Left colon (tissue), 2 donors: ENCODE results near the gene TMEM270. TPM values are rescaled to one million over a fixed set of nuclear protein-coding genes. Genes with fewer than 3 reads are reported as not detected.
A peak's percentile ranks its signal among the peaks of the same experiment; 100 is the strongest.
"Not testable (repeated sequence)": the region's sequence is repeated elsewhere in the genome, so short reads cannot be mapped to it uniquely, and the experiment has no call there.

Source experiments
- ATAC-seq: fragments of 200-7000 bp; cut with Tn5 transposase; one replicate; pipeline ENCODE4 v1.9.1; 2020; ENCODE audit warnings: mild to moderate bottlenecking, moderate library complexity
- DNase-seq, 2 donors: peaks; one replicate each; pipeline ENCODE4 v3.0.0-alpha.2; 2020
- intact Hi-C, 2 donors: fragments of 100-400 bp; cut with DNase I in 1 of 2; cut with micrococcal nuclease in 1 of 2; formaldehyde crosslinking; loops; one replicate each; pipeline versions ENCODE4 v1.11.2 to v1.14.0; 2022; cut with DNase I, micrococcal nuclease
- total RNA-seq, 2 donors: library from RNA; stranded (reverse); fragmentation: NEBNext Ultra II Directional; extraction: Animal tissue kit (Norgen Biotek cat#: 25700); gene quantifications; one replicate each; pipeline ENCODE4 v1.2.1, GENCODE V29; 2021
- donor health status: DM: no; HTN: no; CAD: no.
- donor health status: DM: yes; HTN: yes; CAD: no.

Gene TMEM270
- total RNA-seq, 2 donors from 2014 or later: not detected

DNA sequence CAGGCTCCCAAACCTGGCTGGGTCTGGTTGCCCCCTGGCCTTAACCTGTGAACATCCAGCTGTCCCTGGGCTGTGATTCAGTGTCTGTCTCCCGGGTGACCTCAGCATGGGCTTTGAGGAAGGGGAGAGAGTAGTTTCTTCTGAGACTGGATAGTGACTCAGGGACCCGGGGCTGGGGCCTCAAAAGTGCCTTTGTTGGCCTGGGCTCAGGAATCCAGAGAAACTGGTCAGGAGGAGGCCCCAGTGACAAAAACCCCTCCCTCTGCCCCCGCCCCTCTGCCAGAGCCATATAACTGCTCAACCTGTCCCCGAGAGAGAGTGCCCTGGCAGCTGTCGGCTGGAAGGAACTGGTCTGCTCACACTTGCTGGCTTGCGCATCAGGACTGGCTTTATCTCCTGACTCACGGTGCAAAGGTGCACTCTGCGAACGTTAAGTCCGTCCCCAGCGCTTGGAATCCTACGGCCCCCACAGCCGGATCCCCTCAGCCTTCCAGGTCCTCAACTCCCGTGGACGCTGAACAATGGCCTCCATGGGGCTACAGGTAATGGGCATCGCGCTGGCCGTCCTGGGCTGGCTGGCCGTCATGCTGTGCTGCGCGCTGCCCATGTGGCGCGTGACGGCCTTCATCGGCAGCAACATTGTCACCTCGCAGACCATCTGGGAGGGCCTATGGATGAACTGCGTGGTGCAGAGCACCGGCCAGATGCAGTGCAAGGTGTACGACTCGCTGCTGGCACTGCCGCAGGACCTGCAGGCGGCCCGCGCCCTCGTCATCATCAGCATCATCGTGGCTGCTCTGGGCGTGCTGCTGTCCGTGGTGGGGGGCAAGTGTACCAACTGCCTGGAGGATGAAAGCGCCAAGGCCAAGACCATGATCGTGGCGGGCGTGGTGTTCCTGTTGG, 30.0 kb upstream of the TMEM270 start, which contains the start of gene CLDN4:
Gene CLDN4, plus strand, starts transcription at position 316 of the 903 bp plus-strand sequence. Its CDS starts 206 bp downstream, at position 522.
- intact Hi-C loops: no loop called here
- peak; percentile 49 for ATAC-seq

DNA sequence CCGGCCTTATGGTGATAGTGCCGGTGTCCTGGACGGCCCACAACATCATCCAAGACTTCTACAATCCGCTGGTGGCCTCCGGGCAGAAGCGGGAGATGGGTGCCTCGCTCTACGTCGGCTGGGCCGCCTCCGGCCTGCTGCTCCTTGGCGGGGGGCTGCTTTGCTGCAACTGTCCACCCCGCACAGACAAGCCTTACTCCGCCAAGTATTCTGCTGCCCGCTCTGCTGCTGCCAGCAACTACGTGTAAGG, 29.4 kb upstream of the TMEM270 start:
- ATAC-seq: no peak
- DNase-seq: no peak
- intact Hi-C loops: no loop called here

More for the DNA sequence above, 30.0 kb upstream of the TMEM270 start, which contains the start of gene CLDN4:
- DNase-seq: peak; percentile 95 to 96

DNA sequence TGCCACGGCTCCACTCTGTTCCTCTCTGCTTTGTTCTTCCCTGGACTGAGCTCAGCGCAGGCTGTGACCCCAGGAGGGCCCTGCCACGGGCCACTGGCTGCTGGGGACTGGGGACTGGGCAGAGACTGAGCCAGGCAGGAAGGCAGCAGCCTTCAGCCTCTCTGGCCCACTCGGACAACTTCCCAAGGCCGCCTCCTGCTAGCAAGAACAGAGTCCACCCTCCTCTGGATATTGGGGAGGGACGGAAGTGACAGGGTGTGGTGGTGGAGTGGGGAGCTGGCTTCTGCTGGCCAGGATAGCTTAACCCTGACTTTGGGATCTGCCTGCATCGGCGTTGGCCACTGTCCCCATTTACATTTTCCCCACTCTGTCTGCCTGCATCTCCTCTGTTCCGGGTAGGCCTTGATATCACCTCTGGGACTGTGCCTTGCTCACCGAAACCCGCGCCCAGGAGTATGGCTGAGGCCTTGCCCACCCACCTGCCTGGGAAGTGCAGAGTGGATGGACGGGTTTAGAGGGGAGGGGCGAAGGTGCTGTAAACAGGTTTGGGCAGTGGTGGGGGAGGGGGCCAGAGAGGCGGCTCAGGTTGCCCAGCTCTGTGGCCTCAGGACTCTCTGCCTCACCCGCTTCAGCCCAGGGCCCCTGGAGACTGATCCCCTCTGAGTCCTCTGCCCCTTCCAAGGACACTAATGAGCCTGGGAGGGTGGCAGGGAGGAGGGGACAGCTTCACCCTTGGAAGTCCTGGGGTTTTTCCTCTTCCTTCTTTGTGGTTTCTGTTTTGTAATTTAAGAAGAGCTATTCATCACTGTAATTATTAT, 28.9 kb upstream of the TMEM270 start:
- DNase-seq (peak; percentile 84 to 88), ATAC-seq (peak; percentile 18)
- intact Hi-C loops: no loop called here

DNA sequence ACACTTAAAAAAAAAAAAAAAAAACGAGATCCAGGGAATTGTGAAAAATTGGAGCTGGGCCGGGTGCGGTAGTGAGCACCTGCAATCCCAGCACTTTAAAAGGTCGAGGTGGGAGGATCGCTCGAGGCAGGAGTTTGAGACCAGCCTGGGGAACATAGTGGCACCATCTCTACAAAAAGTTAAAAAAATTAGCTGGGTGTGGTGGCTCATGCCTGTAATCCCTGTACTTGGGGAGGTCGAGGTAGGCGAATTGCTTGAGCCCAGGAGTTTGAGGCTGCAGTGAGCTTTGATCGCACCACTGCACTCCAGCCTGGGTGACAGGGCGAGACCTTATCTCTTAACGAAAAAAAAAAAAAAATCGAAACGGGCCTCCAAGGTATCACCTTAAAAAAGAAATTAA, 28.2 kb upstream of the TMEM270 start:
- no peak for DNase-seq
- intact Hi-C loops: no loop called here
- no peak for ATAC-seq

DNA sequence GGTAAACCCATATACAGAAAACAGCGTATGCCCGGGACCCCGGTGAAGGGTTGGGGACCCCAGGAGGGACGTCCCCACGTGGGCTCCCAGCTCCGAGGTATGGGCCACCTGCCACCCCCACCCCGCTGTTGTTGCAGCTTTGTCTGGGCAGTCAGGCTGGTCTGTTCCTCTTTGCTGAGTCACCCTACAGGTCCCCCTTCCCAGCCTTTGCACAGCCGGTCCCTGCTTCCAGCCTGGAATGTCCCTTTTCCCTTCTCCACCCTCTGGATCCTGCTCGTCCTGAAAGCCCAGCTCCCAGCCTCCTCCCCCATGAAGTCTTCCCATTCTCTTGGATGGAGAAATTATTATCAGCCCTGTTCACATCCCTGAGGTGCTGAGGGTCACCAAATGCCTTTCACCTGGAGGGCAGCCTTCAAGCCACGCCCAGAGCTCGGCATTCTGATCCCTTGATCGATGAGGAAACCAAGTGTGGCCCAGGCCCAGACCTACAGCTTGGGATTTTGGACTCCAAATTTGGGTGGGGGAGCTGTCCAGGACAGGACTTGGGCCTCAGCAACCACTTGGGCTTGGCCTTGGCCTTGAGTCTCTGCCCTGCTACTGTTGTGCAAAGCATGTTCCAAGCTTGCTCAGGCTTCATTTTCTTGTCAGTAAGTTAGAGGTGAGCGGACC, 27.6 kb upstream of the TMEM270 start:
- intact Hi-C loops: no loop called here
- ATAC-seq: peak; percentile 2

DNA sequence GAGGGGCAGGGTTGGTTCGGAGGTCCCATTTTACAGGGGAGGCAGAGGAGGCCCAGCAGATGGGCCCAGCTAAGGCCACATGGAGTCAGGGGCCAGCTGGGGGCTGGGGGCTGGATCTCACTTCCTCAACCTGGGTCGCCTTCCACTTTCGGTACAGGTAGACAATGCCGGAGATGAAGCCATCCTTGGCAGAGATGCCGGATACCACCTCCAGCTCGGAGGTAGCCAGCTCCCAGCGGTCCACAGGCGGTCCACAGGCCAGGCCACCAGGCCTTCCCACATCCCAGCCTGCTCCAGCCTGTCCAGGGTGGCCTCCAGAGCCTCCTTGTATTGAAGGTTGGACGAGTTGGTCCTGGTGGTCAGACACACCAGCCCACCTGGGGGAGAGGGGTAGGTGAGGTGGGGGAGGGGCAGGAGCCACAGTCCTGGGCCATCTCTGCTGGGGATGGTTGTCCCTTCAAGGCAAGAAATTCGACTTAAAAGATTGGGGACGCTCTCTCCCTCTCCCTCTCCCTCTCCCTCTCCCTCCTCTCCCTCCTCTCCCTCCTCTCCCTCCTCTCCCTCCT, 26.2 kb upstream of the TMEM270 start:
- ATAC-seq (no peak), DNase-seq (no peak)
- intact Hi-C loops: no loop called here

More for the DNA sequence above, 27.6 kb upstream of the TMEM270 start:
- DNase-seq: peak; percentile 67 to 71

DNA sequence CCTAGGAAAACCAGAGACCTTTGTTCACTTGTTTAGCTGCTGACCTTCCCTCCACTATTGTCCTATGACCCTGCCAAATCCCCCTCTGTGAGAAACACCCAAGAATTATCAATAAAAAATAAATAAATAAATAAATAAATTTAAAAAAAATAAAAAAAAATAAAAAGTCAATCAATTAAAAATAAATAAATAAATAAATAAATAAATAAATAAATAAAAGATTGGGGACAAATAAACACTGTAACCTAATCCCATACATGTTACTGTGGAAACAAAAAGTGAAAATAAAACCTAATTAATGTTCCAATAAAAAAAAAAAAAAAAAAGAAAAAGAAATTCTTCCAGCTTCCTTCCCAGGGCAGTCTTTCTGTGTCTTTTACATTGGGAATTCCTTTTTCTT, 23.8 kb upstream of the TMEM270 start:
- intact Hi-C loops, DNase-seq, ATAC-seq: not testable (repeated sequence)

DNA sequence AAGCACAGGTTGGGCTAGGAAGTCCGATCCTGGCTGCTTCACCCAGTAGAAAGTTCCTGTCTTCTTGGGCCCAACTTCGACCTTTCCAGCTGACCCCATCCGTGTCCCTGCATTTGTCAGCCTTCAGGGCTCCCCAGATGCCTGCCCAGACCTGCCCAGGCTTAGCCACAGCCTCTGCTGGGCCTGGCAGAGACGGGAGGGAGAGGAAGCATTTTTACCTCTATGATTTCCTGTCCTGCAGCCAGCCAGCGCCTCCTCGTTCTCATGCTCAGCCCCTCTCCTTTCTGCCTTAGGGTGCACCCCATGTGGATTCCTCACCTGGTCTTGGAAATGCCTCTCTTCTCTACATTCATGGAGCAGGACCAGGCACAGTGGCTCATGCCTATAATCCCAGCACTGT, 22.3 kb upstream of the TMEM270 start:
- DNase-seq (no peak), ATAC-seq (no peak)
- intact Hi-C loops: no loop called here

DNA sequence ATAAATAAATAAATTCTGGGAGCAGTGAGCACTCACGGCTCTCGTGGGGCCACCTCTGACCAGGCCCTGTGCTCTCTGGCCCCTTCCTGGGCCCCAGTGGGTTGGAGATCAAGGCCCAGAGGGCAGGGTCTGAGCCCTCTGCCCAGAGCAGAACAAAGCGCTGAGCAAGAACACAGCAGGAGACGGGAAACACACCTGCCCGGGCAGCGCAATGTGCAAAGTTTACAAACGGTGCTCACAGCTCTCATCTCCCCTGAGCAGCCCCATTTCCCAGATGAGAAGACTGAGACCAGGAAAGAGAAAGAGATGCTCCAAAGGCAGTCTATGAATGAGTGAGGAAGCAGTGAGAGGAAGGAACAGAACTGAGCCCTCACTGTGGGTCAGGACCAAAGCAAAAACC, 21.7 kb upstream of the TMEM270 start:
- ATAC-seq (no peak), DNase-seq (no peak)
- intact Hi-C loops: no loop called here

DNA sequence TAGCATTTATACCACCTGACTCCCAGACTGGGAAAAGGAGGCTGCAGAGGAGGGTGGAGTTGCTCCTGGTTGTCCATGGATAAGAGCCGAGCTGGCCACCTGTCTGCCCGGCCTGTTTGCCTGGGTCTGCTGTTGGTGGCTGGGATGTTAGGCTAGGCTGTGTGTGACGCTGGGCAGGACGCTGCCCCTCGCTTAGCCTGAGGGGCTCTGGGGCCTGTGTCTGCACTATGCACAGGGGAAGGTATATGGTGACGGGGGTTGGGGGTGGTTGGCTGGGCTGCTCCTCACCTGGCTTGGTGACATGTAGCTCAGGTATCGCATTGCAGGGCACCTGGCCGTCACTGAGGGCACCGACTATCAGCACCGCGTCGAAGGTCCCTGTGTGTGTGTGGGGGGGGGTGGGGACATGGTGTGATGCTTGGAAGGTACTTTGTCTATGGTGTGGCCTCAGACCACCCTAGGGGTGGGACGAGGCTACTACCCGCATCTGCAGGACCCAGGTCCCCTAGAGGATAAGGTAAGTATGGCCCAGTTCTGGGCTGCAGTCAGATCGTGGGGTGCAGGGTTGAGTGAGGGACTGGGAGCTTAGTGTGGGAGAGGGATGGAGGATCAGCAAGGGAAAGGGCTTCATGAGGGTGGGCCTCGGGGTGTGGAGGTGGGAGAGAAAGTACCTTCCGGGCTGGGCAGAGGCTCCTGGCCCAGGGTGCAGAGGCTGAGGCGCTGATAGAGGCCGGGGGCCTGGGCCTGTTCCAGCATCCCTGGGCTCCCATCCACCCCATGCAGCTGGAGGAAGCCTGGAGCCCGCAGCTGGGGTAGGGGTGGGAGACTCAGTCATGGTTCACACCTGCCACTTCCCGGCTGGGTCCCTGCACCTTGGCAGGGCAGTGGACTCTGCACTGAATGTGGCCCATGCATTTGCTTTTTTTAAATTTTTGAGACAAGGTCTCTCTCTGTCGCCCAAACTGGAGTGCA, 20.9 kb upstream of the TMEM270 start:
- DNase-seq (no peak), ATAC-seq (no peak)
- intact Hi-C loops: no loop called here

DNA sequence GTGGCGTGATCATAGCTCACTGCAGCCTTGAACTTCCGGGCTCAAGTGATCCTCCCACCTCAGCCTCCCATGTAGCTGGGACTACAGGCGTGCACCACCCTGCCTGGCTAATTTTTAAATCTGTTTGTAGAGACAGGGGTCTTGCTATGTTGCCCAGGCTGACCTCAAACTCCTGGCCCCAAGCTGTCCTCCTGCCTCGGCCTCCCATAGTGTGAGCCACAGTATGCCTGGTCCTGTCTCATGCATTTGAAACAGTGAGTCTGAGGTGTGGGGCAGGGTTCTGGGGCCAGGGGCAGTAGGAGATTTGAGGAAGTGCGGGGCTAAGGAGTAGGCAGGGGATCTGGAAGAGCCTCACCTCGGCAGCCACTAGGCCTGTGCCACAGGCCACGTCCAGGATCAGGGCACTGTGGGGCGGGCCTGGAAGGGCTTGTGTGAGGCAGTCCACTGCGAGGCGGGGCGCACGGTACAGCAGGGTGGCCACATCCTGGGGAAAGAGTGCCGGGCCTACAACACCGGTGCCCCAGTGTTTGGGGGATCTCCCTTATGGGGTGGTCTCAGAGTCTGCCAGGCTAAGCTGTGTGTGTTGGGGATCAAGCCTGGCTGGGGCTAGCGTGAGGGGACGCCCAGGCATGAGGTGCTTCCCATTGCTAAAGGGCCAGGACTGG, 20.1 kb upstream of the TMEM270 start:
- ATAC-seq: no peak
- no peak for DNase-seq
- intact Hi-C loops: no loop called here

DNA sequence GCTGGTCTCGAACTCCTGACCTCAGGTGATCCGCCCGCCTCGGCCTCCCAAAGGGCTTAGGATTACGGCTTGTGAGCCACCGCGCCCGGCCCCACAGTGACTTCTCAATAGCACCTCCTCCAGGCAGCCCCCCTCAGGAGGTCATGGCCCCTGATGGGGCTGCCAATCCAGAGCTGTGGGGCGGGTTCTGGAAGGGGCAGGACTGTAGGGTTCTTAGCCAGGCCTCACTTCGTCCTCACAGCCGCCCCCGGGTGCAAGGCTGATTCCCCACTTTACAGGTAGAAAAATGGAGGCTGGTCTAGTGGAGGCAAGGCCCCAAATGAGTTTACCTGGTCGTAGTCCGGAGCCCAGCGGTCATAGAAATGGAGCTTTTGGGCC, 19.3 kb upstream of the TMEM270 start:
- intact Hi-C loops: no loop called here
- peak; percentile 22 for ATAC-seq
- peak in 1 of 2 donors; percentile 32 for DNase-seq

DNA sequence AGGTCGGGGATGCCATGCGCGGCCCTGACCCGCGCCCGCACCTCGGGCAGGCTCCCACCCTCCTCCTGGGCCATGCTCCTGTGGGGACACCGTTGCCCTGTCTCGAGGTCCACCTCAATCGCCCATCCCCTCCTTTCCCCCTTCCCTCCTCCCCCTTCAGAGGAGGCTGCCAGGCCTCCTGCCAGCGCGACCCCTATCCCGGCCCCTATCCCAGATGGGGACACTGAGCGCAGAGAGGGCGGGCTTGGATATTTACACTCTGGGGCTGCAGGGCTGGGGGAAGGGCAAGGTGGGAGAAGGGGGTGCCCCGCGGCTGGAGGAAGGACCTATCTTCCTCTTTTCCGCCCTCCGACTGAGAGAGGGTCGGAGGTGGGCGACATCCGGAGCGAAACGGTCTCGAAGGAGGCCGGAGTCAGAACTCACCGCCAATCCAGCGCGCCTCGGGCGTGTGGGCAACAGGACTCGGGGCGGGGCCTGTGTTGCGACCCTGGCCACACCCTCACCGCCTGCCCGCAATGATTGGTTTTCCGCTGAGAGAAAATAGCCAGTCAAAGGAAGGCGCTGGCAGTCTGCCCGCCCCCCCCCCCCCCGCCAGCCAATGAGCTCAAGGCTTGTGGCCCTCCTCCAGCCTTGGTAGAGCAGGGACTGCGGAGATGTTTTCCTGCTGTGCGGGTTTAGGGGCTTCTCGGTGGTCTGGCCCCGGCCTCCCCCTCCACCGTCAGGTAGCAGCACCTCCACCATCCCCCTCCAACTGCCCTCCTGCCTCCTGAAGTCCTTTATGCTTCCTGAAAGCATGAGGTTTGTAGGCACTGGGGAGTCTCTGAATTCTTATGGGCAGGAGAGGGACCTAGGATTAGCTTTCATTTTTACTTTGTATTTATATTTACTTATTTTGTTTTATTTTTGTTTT, 18.6 kb upstream of the TMEM270 start, which contains the start of gene METTL27:
Gene METTL27, minus strand, starts transcription at position 450 of the 910 bp plus-strand sequence. Its CDS starts 376 bp downstream, at position 74.
- ATAC-seq (peak; percentile 94), DNase-seq (peak; percentile 96)
- intact Hi-C loops: no loop called here

DNA sequence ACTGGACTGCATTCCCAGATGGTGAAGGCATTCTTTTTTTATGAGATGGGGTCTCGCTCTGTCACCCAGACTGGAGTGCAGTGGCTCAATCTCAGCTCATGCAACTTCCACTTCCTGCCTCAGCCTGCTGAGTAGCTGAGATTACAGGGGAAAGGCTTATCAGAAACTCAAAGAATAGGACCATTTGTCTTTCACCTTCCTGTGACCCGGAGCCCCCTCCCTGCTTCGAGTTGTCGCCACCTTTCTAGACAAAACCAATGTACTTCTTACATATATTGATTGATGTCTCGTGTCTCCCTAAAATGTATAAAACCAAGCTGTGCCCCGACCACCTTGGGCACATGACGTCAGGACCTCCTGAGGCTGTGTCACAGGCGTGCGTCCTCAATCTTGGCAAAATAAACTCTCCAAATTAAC, 16.8 kb upstream of the TMEM270 start:
- DNase-seq: no peak
- intact Hi-C loops: no loop called here
- ATAC-seq: no peak

DNA sequence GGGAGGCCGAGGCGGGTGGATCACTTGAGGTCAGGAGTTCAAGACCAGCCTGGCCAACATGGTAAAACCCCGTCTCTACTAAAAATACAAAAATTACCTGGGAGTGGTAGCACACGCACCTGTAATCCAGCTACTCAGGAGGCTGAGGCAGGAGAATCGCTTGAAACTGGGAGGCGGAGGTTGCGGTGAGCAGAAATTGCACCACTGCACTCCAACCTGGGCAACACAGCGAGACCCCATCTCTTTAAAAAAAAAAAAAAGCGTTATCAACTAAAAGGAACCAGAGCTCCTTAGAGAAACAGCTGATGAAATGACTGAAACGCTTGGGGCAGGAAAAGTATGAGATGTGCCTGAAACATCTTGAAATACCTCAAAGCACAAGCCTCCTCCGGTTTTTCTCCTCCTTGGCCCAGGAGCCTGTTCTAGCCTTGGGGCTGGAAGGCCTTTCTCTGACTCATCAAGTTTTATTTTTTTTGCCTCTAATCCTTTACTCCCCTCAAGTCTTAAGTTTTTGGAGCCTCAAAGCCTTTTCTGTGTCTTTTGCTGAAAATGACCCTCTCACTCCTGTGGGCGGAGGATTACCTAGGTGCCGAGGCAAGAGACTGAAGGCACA, 16.0 kb upstream of the TMEM270 start:
- DNase-seq (no peak), ATAC-seq (no peak)
- intact Hi-C loops: no loop called here

DNA sequence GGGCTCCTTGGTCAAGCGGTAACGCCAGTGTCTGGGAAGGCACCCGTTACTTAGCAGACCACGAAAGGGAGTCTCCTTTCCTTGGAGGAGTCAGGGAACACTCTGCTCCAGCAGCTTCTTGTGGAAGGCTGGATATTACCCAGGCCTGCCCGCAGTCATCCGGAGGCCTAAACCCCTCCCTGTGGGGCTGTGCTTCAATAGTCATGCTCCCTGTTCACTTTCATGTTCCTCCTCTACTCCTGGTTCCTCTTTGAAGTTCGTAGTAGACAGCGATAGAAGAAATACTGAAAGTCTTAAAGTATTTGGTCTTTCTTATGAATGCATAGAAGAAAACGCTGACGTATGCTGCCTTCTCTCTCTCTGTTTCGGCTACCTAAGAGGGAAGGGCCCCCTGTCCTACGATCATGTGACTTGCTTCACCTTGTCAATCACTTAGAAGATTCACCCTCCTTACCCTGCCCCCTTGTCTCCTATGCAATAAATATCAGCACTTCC, 15.2 kb upstream of the TMEM270 start:
- intact Hi-C loops, ATAC-seq: not testable (repeated sequence)

More for the DNA sequence above, 15.2 kb upstream of the TMEM270 start:
- DNase-seq: peak in 1 of 2 donors; percentile 53
